Neuronal stem cell (in vitro differentiated cells): ENCODE measurements around the gene CEP170B.
A peak's percentile ranks its signal among the peaks of the same experiment; 100 is the strongest.

Experiments
- DNase-seq: peaks from one replicate; pipeline ENCODE4 v3.0.0-alpha.2; 2013; ENCODE audit warnings: low spot score
- H2AFZ ChIP-seq: one replicate; pipeline ENCODE4 v1.6.1; 2013; ENCODE audit warnings: mild to moderate bottlenecking, low read length, inconsistent platforms
- H2AK5ac ChIP-seq: 2 replicates; pipeline ENCODE4 v1.6.1; 2013; ENCODE audit warnings: low read depth, mild to moderate bottlenecking, inconsistent platforms, low read length, moderate library complexity, mixed read lengths
- H2BK120ac ChIP-seq: 2 replicates; pipeline ENCODE4 v1.6.1; 2013; ENCODE audit warnings: low read depth, mild to moderate bottlenecking, inconsistent platforms, low read length, moderate library complexity, mixed read lengths
- H2BK12ac ChIP-seq: one replicate; pipeline ENCODE4 v1.6.1; 2013; ENCODE audit warnings: low read length, inconsistent platforms
- H2BK15ac ChIP-seq: 2 replicates; pipeline ENCODE4 v1.6.1; 2013; ENCODE audit warnings: mild to moderate bottlenecking, low read length, inconsistent platforms, mixed read lengths
- H2BK5ac ChIP-seq: one replicate; pipeline ENCODE4 v1.6.1; 2013; ENCODE audit warnings: inconsistent platforms, mild to moderate bottlenecking, low read length, moderate library complexity
- H3K14ac ChIP-seq: one replicate; pipeline ENCODE4 v1.6.1; 2013; ENCODE audit warnings: low read length, inconsistent platforms
- H3K18ac ChIP-seq: 2 replicates; pipeline ENCODE4 v1.6.1; 2013; ENCODE audit warnings: low read length, inconsistent platforms
- H3K23ac ChIP-seq: 2 replicates; pipeline ENCODE4 v1.6.1; 2013; ENCODE audit warnings: low read depth, mild to moderate bottlenecking, mixed read lengths, low read length, inconsistent platforms; ENCODE audit not compliant: poor library complexity
- H3K27ac ChIP-seq: replicated peaks from 3 replicates; pipeline ENCODE4 v1.5.1; 2013; ENCODE audit warnings: low read length, inconsistent platforms
- H3K27me3 ChIP-seq, 3 experiments: 2 replicates each; pipeline ENCODE4 v1.6.1; 2013; ENCODE audit warnings: low read length in 3 of 3, mild to moderate bottlenecking in 2 of 3, inconsistent platforms in 1 of 3, low read depth in 1 of 3, mixed read lengths in 1 of 3, moderate library complexity in 1 of 3; ENCODE audit not compliant: control insufficient read depth in 3 of 3, insufficient read depth in 3 of 3
- H3K36me3 ChIP-seq, 2 donors: replicated peaks in 1 of 2; 2 replicates each; pipeline ENCODE4 v1.6.1; 2013; ENCODE audit warnings: low read length in 2 of 2; ENCODE audit not compliant: control insufficient read depth in 2 of 2, insufficient read depth in 2 of 2
- H3K4ac ChIP-seq: 2 replicates; pipeline ENCODE4 v1.6.1; 2013; ENCODE audit warnings: inconsistent platforms, mild to moderate bottlenecking, low read length, moderate library complexity
- H3K4me1 ChIP-seq, 2 donors: 1 replicate in 1 of 2; 2 replicates in 1 of 2; pipeline ENCODE4 v1.6.1; 2013; ENCODE audit warnings: low read length in 2 of 2, low read depth in 1 of 2; ENCODE audit not compliant: control insufficient read depth in 2 of 2, insufficient read depth in 1 of 2
- H3K4me2 ChIP-seq: one replicate; pipeline ENCODE4 v1.6.1; 2013; ENCODE audit warnings: mild to moderate bottlenecking, low read length, inconsistent platforms; ENCODE audit not compliant: insufficient read depth, poor library complexity, severe bottlenecking
- H3K4me3 ChIP-seq, 2 donors: 2 replicates each; pipeline ENCODE4 v1.5.1; 2013; ENCODE audit warnings: low read length in 2 of 2, mild to moderate bottlenecking in 2 of 2, inconsistent platforms in 1 of 2, moderate library complexity in 1 of 2
- H3K79me1 ChIP-seq: one replicate; pipeline ENCODE4 v1.6.1; 2013; ENCODE audit warnings: low read depth, mild to moderate bottlenecking, inconsistent platforms, low read length, moderate library complexity
- H3K9ac ChIP-seq: one replicate; pipeline ENCODE4 v1.6.1; 2013; ENCODE audit warnings: mild to moderate bottlenecking, low read depth, low read length, inconsistent platforms; ENCODE audit not compliant: poor library complexity
- H3K9me3 ChIP-seq, 2 donors: replicated peaks in 1 of 2; 2 replicates each; pipeline versions ENCODE3 to v1.6.1; 2013; ENCODE audit warnings: low read length in 2 of 2, mild to moderate bottlenecking in 2 of 2, inconsistent platforms in 1 of 2, low read depth in 1 of 2, mixed read lengths in 1 of 2, moderate library complexity in 1 of 2; ENCODE audit not compliant: control insufficient read depth in 2 of 2, insufficient read depth in 1 of 2
- H4K8ac ChIP-seq: one replicate; pipeline ENCODE4 v1.6.1; 2013; ENCODE audit warnings: low read depth, mild to moderate bottlenecking, inconsistent platforms, low read length, moderate library complexity
- H4K91ac ChIP-seq: one replicate; pipeline ENCODE4 v1.6.1; 2013; ENCODE audit warnings: low read length, low read depth, mild to moderate bottlenecking, inconsistent platforms; ENCODE audit not compliant: poor library complexity
- WGBS, 2 donors: extraction: QIAGEN DNeasy Blood & Tissue Kit; methylation state at CpG; one replicate each; pipeline ENCODE4 v1.1.7; 2013; ENCODE audit warnings: missing lambda C conversion rate in 2 of 2, mixed read lengths in 1 of 2; ENCODE audit not compliant: insufficient read length in 2 of 2, insufficient replicate concordance in 1 of 2; ENCODE audit errors: extremely low coverage in 2 of 2; 5-methylcytosine and 5-hydroxymethylcytosine counted together

The CEP170B gene

DNA sequence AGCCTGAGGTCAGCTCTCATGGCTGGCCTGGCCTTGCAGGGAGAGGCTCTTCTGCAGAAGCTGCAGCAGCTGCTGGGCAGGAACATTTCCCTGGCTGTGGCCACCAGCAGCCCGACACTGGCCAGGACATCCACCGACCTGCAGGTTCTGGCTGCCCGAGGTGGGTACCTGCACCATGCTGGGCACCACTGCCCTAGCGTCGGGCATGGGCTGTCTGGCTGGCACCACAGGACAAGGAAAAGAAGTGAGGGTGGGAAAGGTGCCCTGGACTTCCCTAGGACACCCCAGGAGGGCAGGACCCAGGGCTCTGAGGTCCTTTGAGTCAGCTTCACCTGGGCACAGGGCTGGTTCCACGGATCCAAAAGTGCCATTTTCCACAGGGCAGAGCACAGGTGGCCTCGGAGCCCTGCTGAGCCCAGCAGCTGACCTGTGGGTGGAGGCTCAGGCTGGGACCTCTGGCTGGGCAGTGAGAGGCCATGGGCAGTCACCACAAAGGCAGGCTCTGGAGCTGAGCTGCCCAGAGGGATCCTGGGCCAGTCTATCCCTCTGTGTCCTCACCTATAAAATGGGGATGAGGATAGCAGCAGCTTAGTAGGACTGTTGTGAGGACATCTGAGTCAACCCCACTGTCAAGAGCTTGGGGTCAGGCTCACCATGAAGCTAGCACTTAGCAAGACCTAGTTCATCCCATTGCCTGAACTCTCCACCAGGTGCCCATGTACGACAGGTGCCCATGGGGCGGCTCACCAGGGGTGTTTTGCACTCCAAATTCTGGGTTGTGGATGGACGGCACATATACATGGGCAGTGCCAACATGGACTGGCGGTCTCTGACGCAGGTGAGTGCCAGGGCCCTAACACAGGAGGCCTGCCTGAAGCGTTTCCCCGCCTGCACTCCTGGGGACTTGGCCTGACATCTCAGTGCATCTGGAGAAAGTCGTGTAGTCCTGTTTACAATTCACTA, 64.5 kb downstream of the CEP170B start:
- H3K9me3 ChIP-seq: peaks cover 0 to 3% of the 10 kb centered on the region in 2 donors
- H2BK5ac ChIP-seq: no peak overlapping the region
- peaks cover 0 to 12% of the 10 kb centered on the region in 2 donors for H3K4me1 ChIP-seq
- no peak for DNase-seq
- no peak overlapping the region for H4K8ac ChIP-seq
- peak overlapping the region; percentile 67 for H3K14ac ChIP-seq
- peak overlapping the region; percentile 80 for H3K23ac ChIP-seq
- H2AK5ac ChIP-seq: peak overlapping the region; percentile 91
- H3K4me3 ChIP-seq: no peak overlapping the region
- peak overlapping the region; percentile 12 for H3K18ac ChIP-seq
- no peak overlapping the region for H2BK12ac ChIP-seq
- H2BK15ac ChIP-seq: peak overlapping the region; percentile 10
- WGBS, 2 donors: no CpG with 5 or more reads among the region's 15 CpGs
- peaks cover 3% of the 10 kb centered on the region for H3K79me1 ChIP-seq
- H2BK120ac ChIP-seq: peak overlapping the region; percentile 74
- no peak overlapping the region for H3K27ac ChIP-seq
- H3K9ac ChIP-seq: peak overlapping the region; percentile 54
- H2AFZ ChIP-seq: no peak overlapping the region
- H3K4ac ChIP-seq: no peak overlapping the region
- H3K4me2 ChIP-seq: no peak overlapping the region
- no peaks in the 10 kb centered on the region for H3K36me3 ChIP-seq
- peaks cover 17 to 54% (median 37%) of the 10 kb centered on the region in 3 experiments for H3K27me3 ChIP-seq
- no peak overlapping the region for H4K91ac ChIP-seq

DNA sequence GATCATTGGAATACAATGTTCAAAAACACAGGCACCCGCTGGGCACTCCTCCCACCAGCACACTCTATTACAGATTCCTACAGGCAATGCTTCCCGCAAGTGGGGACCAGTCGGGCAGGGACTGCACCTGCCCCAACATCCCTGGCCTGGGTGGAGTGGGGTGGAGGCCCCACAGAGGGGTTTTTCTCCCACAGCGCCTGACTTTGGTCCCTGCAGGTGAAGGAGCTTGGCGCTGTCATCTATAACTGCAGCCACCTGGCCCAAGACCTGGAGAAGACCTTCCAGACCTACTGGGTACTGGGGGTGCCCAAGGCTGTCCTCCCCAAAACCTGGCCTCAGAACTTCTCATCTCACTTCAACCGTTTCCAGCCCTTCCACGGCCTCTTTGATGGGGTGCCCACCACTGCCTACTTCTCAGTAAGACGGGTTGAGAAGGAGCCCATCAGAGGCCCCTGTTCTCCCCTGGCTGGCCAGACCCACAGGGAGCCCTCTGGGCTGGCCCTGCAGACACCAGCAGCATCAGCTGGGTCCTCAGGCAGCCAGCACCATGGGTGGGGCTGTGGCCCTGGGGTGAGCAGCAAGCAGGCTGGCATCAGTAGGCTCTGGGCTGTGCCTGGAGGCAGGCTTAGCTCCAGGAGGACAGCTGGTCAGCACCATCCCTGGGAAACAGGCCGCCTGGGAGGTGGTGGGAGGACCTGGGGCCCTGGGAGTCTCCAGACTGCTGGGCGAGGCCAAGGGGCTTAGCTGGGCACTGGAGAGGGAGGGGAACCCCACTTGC, 65.6 kb downstream of the CEP170B start:
- no peak overlapping the region for H4K8ac ChIP-seq
- no peak overlapping the region for H3K27ac ChIP-seq
- no peak overlapping the region for H3K4me3 ChIP-seq
- H3K4ac ChIP-seq: no peak overlapping the region
- H3K4me2 ChIP-seq: peak overlapping the region; percentile 2
- no peaks in the 10 kb centered on the region for H3K36me3 ChIP-seq
- no peaks in the 10 kb centered on the region for H3K9me3 ChIP-seq
- H3K9ac ChIP-seq: no peak overlapping the region
- peaks cover 0 to 12% of the 10 kb centered on the region in 2 donors for H3K4me1 ChIP-seq
- H3K79me1 ChIP-seq: peaks cover 3% of the 10 kb centered on the region
- H3K14ac ChIP-seq: no peak overlapping the region
- H4K91ac ChIP-seq: no peak overlapping the region
- WGBS, 2 donors: no CpG with 5 or more reads among the region's 10 CpGs
- H2BK12ac ChIP-seq: no peak overlapping the region
- peaks cover 17 to 65% (median 46%) of the 10 kb centered on the region in 3 experiments for H3K27me3 ChIP-seq
- DNase-seq: no peak
- peak overlapping the region; percentile 75 for H2BK5ac ChIP-seq
- peak overlapping the region; percentile 98 for H2AK5ac ChIP-seq
- peak overlapping the region; percentile 65 for H3K23ac ChIP-seq
- peak overlapping the region; percentile 92 for H2BK15ac ChIP-seq
- H2AFZ ChIP-seq: no peak overlapping the region
- no peak overlapping the region for H2BK120ac ChIP-seq
- peak overlapping the region; percentile 87 for H3K18ac ChIP-seq

DNA sequence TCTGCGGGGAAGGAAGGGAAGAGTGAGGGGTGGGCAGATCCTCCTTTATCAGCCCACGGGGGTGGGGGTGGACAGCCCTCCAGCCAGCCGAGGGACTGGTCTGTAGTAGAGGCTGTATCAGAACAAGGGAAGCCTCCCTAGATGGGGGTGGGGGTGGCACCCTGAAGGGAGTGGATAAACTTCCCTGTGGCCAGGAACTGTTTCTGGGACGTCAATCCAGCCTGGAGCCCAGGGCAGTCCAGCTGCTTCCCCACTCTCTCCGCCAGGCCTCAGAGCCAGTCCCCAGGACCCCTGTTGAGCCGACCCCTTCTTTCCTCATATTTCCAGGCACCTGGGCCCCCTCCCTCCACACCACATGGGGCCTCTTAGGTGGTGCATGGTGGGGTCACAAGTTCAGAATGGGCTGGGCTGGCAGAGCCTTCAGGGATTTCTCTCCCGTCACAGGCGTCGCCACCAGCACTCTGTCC, 66.3 kb downstream of the CEP170B start:
- WGBS, 2 donors: no CpG with 5 or more reads among the region's 9 CpGs
- Histone ChIP-seq H3K4me3 (no peak overlapping the region), H3K27me3 (peaks cover 17 to 68% (median 46%) of the 10 kb centered on the region in 3 experiments), H3K79me1 (peaks cover 3% of the 10 kb centered on the region), H2AFZ (no peak overlapping the region), H3K9me3 (no peaks in the 10 kb centered on the region), H3K9ac (no peak overlapping the region), H2BK5ac (peak overlapping the region; percentile 75), H2BK12ac (no peak overlapping the region), H3K4me1 (peaks cover 0 to 12% of the 10 kb centered on the region in 2 donors), H2AK5ac (peak overlapping the region; percentile 98), H3K18ac (peak overlapping the region; percentile 94), H3K27ac (no peak overlapping the region), H3K4me2 (peak overlapping the region; percentile 2), H4K91ac (no peak overlapping the region), H3K23ac (peak overlapping the region; percentile 65), H2BK120ac (no peak overlapping the region), H3K14ac (no peak overlapping the region), H2BK15ac (peak overlapping the region; percentile 92), H4K8ac (no peak overlapping the region), H3K36me3 (no peaks in the 10 kb centered on the region), H3K4ac (no peak overlapping the region)
- DNase-seq: no peak
